ENCODE results near the gene SEMA5A.

The SEMA5A gene

DNA sequence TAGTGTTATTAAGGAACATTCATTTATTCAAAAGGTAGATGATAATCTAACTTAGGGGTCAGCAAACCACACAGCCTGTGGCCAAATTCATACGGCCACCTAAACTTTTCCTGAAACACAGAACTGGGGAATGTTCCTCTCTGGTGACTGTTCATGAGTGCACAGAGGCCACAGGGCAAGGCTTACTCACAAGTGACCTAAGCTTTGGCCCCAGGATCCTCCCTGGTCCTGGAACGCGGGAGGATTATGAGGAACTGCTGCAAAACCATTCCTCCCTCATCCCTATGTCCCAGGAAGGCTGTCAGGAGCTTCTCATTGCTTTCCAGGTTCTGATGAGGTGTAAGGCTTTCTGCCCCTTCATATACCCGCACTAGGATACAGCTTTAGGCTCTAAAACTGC is 397.6 kb downstream of the SEMA5A start:
- Histone ChIP-seq H2BK120ac (ENCODE audit: low read depth, low read length) (no peak overlapping the region), H3K4me2 (ENCODE audit: low read length, poor library complexity, severe bottlenecking) (no peak overlapping the region)
- 37% methylated on average over 4 of the region's 4 CpGs for WGBS

DNA sequence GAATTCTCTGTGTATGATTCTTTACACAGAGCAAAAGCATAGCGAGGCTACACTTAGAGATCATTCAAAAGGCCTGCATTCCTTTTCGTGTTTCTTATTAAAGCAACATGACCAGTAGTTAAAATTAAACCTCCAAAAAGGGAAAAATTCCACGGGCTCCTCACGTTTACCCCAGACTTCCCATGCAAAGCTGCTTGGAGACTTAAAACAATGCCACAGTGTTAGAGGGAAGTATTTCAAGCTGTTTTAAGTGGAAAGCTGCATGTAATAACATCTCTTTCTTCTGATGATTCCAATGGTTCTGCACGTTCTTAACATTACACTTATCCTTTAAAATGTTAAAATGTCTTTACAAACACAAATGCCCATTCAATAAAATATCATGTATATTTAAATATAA is 405.2 kb downstream of the SEMA5A start:
- no peak overlapping the region for H3K23ac ChIP-seq (ENCODE audit: low read length in 2 of 2)
- no peak overlapping the region for H3K18ac ChIP-seq (ENCODE audit: low read depth in 1 of 2, low read length in 2 of 2)
- H3K9me3 ChIP-seq (ENCODE audit: control insufficient read depth, low read length) = peaks cover 7% of the 10 kb centered on the region
- no peak overlapping the region for H3K9ac ChIP-seq (ENCODE audit: low read length)
- no peak overlapping the region for H2BK12ac ChIP-seq (ENCODE audit: low read length in 2 of 2)
- WGBS = 100% methylated on average over 2 of the region's 5 CpGs
- no peak overlapping the region for H3K4me3 ChIP-seq (ENCODE audit: insufficient read depth in 1 of 2, low read depth in 1 of 2, low read length in 2 of 2)
- peaks cover 3% of the 10 kb centered on the region for H3K79me1 ChIP-seq (replicated peaks; ENCODE audit: low read length, poor library complexity, severe bottlenecking)
- no peak overlapping the region for H3K14ac ChIP-seq (ENCODE audit: low read length in 2 of 2)
- H4K91ac ChIP-seq (ENCODE audit: low read length) = no peak overlapping the region
- no peak overlapping the region for H2BK5ac ChIP-seq (ENCODE audit: low read depth, low read length, poor library complexity, severe bottlenecking)
- H2BK120ac ChIP-seq (ENCODE audit: low read depth, low read length) = no peak overlapping the region
- H2BK15ac ChIP-seq (ENCODE audit: low read depth, poor library complexity, severe bottlenecking) = no peak overlapping the region
- no peak for DNase-seq
- no peaks in the 10 kb centered on the region for H3K27me3 ChIP-seq (ENCODE audit: control insufficient read depth in 1 of 2, insufficient read depth in 1 of 2, low read length in 2 of 2)
- H3K4me1 ChIP-seq (ENCODE audit: control insufficient read depth, insufficient read depth, low read depth, low read length) = peaks cover 2% of the 10 kb centered on the region
- H3K4me2 ChIP-seq (ENCODE audit: low read length, poor library complexity, severe bottlenecking) = no peak overlapping the region
- H4K8ac ChIP-seq (ENCODE audit: low read length) = no peak overlapping the region
- peaks cover 0 to 9% of the 10 kb centered on the region in 2 experiments for H3K36me3 ChIP-seq (ENCODE audit: control insufficient read depth in 1 of 2, insufficient read depth in 2 of 2, low read depth in 1 of 2, low read length in 2 of 2)
- no peak overlapping the region for H2AFZ ChIP-seq (ENCODE audit: low read depth, low read length)
- H3K27ac ChIP-seq (ENCODE audit: low read length, poor library complexity, severe bottlenecking) = no peak overlapping the region
- no peak overlapping the region for H3K4ac ChIP-seq (ENCODE audit: low read depth in 1 of 2, low read length in 2 of 2)
- H2AK5ac ChIP-seq (ENCODE audit: low read length, severe bottlenecking) = no peak overlapping the region

More for the DNA sequence above, 397.6 kb downstream of the SEMA5A start:
- no peak overlapping the region for H2AFZ ChIP-seq (ENCODE audit: low read depth, low read length)
- peak overlapping the region in 1 of 2 experiments; percentile 19 for H3K18ac ChIP-seq (ENCODE audit: low read depth in 1 of 2, low read length in 2 of 2)
- H3K79me1 ChIP-seq (replicated peaks; ENCODE audit: low read length, poor library complexity, severe bottlenecking) = peaks cover 8% of the 10 kb centered on the region
- H2AK5ac ChIP-seq (ENCODE audit: low read length, severe bottlenecking) = no peak overlapping the region
- H3K14ac ChIP-seq (ENCODE audit: low read length in 2 of 2) = no peak overlapping the region
- no peak overlapping the region for H3K27ac ChIP-seq (ENCODE audit: low read length, poor library complexity, severe bottlenecking)
- peaks cover 7% of the 10 kb centered on the region for H3K9me3 ChIP-seq (ENCODE audit: control insufficient read depth, low read length)
- no peak overlapping the region for H3K4ac ChIP-seq (ENCODE audit: low read depth in 1 of 2, low read length in 2 of 2)
- H2BK5ac ChIP-seq (ENCODE audit: low read depth, low read length, poor library complexity, severe bottlenecking) = no peak overlapping the region
- H2BK15ac ChIP-seq (ENCODE audit: low read depth, poor library complexity, severe bottlenecking) = no peak overlapping the region
- no peak overlapping the region for H3K4me3 ChIP-seq (ENCODE audit: insufficient read depth in 1 of 2, low read depth in 1 of 2, low read length in 2 of 2)
- H4K91ac ChIP-seq (ENCODE audit: low read length) = no peak overlapping the region
- H4K8ac ChIP-seq (ENCODE audit: low read length) = peak overlapping the region; percentile 35
- H3K36me3 ChIP-seq (ENCODE audit: control insufficient read depth in 1 of 2, insufficient read depth in 2 of 2, low read depth in 1 of 2, low read length in 2 of 2) = peaks cover 0 to 19% of the 10 kb centered on the region in 2 experiments
- no peak overlapping the region for H3K23ac ChIP-seq (ENCODE audit: low read length in 2 of 2)
- no peak overlapping the region for H2BK12ac ChIP-seq (ENCODE audit: low read length in 2 of 2)
- H3K4me1 ChIP-seq (ENCODE audit: control insufficient read depth, insufficient read depth, low read depth, low read length) = peaks cover 8% of the 10 kb centered on the region
- no peaks in the 10 kb centered on the region for H3K27me3 ChIP-seq (ENCODE audit: control insufficient read depth in 1 of 2, insufficient read depth in 1 of 2, low read length in 2 of 2)
- peak overlapping the region; percentile 0 for H3K9ac ChIP-seq (ENCODE audit: low read length)
- DNase-seq = peak; percentile 47

DNA sequence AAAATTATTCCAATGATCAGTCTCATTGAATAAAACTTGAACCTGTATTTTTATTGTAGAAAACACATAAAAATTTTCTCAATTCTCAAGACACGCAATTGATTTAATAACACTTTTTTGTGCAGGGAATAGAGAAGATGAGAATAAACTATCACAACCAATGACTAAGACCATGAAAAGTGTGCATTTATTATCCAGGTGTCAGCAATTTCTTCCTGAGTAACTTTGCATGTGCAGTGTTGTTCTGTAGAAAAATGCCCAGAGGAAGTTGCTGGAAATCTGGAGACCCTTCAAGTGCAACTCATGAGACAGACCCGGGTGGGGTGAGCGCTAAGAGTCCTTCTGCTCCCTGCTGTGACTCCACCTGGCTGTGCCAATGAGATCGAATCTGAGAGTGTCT is 405.7 kb downstream of the SEMA5A start:
- Histone ChIP-seq H3K4me1 (ENCODE audit: control insufficient read depth, insufficient read depth, low read depth, low read length) (peaks cover 2% of the 10 kb centered on the region), H4K91ac (ENCODE audit: low read length) (no peak overlapping the region), H3K4me3 (ENCODE audit: insufficient read depth in 1 of 2, low read depth in 1 of 2, low read length in 2 of 2) (no peak overlapping the region), H3K4ac (ENCODE audit: low read depth in 1 of 2, low read length in 2 of 2) (no peak overlapping the region), H3K9ac (ENCODE audit: low read length) (no peak overlapping the region), H3K27me3 (ENCODE audit: control insufficient read depth in 1 of 2, insufficient read depth in 1 of 2, low read length in 2 of 2) (no peaks in the 10 kb centered on the region), H3K4me2 (ENCODE audit: low read length, poor library complexity, severe bottlenecking) (no peak overlapping the region), H2BK120ac (ENCODE audit: low read depth, low read length) (no peak overlapping the region), H3K14ac (ENCODE audit: low read length in 2 of 2) (no peak overlapping the region), H3K27ac (ENCODE audit: low read length, poor library complexity, severe bottlenecking) (no peak overlapping the region), H2BK5ac (ENCODE audit: low read depth, low read length, poor library complexity, severe bottlenecking) (no peak overlapping the region), H2BK15ac (ENCODE audit: low read depth, poor library complexity, severe bottlenecking) (no peak overlapping the region), H4K8ac (ENCODE audit: low read length) (no peak overlapping the region), H3K79me1 (replicated peaks; ENCODE audit: low read length, poor library complexity, severe bottlenecking) (peaks cover 3% of the 10 kb centered on the region), H3K23ac (ENCODE audit: low read length in 2 of 2) (no peak overlapping the region), H3K36me3 (ENCODE audit: control insufficient read depth in 1 of 2, insufficient read depth in 2 of 2, low read depth in 1 of 2, low read length in 2 of 2) (peaks cover 0 to 13% of the 10 kb centered on the region in 2 experiments), H3K9me3 (ENCODE audit: control insufficient read depth, low read length) (peaks cover 7% of the 10 kb centered on the region), H3K18ac (ENCODE audit: low read depth in 1 of 2, low read length in 2 of 2) (no peak overlapping the region), H2AK5ac (ENCODE audit: low read length, severe bottlenecking) (no peak overlapping the region), H2BK12ac (ENCODE audit: low read length in 2 of 2) (no peak overlapping the region), H2AFZ (ENCODE audit: low read depth, low read length) (no peak overlapping the region)
- DNase-seq = no peak
- 93% methylated on average over 3 of the region's 4 CpGs for WGBS

DNA sequence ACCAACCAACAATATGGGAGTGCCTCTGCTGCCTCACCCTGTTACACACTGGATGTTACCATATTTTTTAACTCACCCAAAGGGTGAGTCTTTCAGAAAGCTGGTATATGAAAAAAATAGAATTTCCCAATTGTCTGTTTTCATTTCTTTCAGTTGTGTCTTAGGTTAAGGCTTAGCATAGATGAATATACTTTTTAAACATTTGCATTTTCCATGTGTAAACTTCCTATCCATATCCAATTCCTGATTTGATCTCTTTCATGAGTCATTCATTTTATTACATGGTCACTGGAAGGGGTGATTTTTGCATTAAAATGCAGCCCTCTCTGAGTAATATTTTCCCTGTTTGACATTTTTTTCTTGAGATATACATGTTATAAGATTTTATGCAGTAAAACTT is 406.5 kb downstream of the SEMA5A start:
- H3K79me1 ChIP-seq (replicated peaks; ENCODE audit: low read length, poor library complexity, severe bottlenecking) = peaks cover under 1% of the 10 kb centered on the region
- no peak overlapping the region for H3K4ac ChIP-seq (ENCODE audit: low read depth in 1 of 2, low read length in 2 of 2)
- no peak overlapping the region for H2BK120ac ChIP-seq (ENCODE audit: low read depth, low read length)
- no peaks in the 10 kb centered on the region for H3K9me3 ChIP-seq (ENCODE audit: control insufficient read depth, low read length)
- no peak overlapping the region for H3K14ac ChIP-seq (ENCODE audit: low read length in 2 of 2)
- H3K4me1 ChIP-seq (ENCODE audit: control insufficient read depth, insufficient read depth, low read depth, low read length) = peaks cover 2% of the 10 kb centered on the region
- no peaks in the 10 kb centered on the region for H3K27me3 ChIP-seq (ENCODE audit: control insufficient read depth in 1 of 2, insufficient read depth in 1 of 2, low read length in 2 of 2)
- H3K27ac ChIP-seq (ENCODE audit: low read length, poor library complexity, severe bottlenecking) = no peak overlapping the region
- H3K4me3 ChIP-seq (ENCODE audit: insufficient read depth in 1 of 2, low read depth in 1 of 2, low read length in 2 of 2) = no peak overlapping the region
- no peak overlapping the region for H2AFZ ChIP-seq (ENCODE audit: low read depth, low read length)
- no peak overlapping the region for H2AK5ac ChIP-seq (ENCODE audit: low read length, severe bottlenecking)
- no peak overlapping the region for H2BK15ac ChIP-seq (ENCODE audit: low read depth, poor library complexity, severe bottlenecking)
- no peak overlapping the region for H3K9ac ChIP-seq (ENCODE audit: low read length)
- DNase-seq = no peak
- no peak overlapping the region for H4K91ac ChIP-seq (ENCODE audit: low read length)
- no peak overlapping the region for H2BK5ac ChIP-seq (ENCODE audit: low read depth, low read length, poor library complexity, severe bottlenecking)
- H2BK12ac ChIP-seq (ENCODE audit: low read length in 2 of 2) = no peak overlapping the region
- H3K18ac ChIP-seq (ENCODE audit: low read depth in 1 of 2, low read length in 2 of 2) = no peak overlapping the region
- no peak overlapping the region for H4K8ac ChIP-seq (ENCODE audit: low read length)
- H3K4me2 ChIP-seq (ENCODE audit: low read length, poor library complexity, severe bottlenecking) = no peak overlapping the region
- H3K36me3 ChIP-seq (ENCODE audit: control insufficient read depth in 1 of 2, insufficient read depth in 2 of 2, low read depth in 1 of 2, low read length in 2 of 2) = peaks cover 0 to 9% of the 10 kb centered on the region in 2 experiments
- H3K23ac ChIP-seq (ENCODE audit: low read length in 2 of 2) = no peak overlapping the region

Data from mesenchymal stem cell (in vitro differentiated cells and primary cell).